Measurements from ENCODE around the gene PAFAH1B1. TPM values are rescaled to one million over a fixed set of nuclear protein-coding genes. Genes with fewer than 3 reads are reported as not detected.

PAFAH1B1 gene
- total and polyA plus RNA-seq, 2 donors (not counting 1 experiment from before 2014, with no cell fraction given), result 41.4 to 170 TPM

- no peak for ATAC-seq (ENCODE audit: low read depth)
- CTCF ChIA-PET, result no interaction called here
- Mint-ChIP-seq H3K4me3 (no peak overlapping the region), H3K4me1 (peaks cover 6% of the 10 kb centered on the region), H3K27me3 (no peaks in the 10 kb centered on the region), H3K27ac (no peak overlapping the region), H3K9me3 (ENCODE audit: insufficient read depth) (no peaks in the 10 kb centered on the region)
- Histone ChIP-seq H3K4me2 (replicated peaks; ENCODE audit: low read depth, low read length, poor library complexity, severe bottlenecking) (no peak overlapping the region), H3K27ac (ENCODE audit: low read length in 2 of 2) (no peak overlapping the region), H3K27me3 (replicated peaks in 1 of 4; ENCODE audit: control extremely low read depth in 1 of 4, control insufficient read depth in 3 of 4, insufficient read depth in 4 of 4, low read length in 3 of 4) (no peaks in the 10 kb centered on the region), H4K20me1 (ENCODE audit: control insufficient read depth, insufficient read depth, low read length, poor library complexity, severe bottlenecking) (no peaks in the 10 kb centered on the region), H3K4me1 (ENCODE audit: control insufficient read depth in 2 of 2, insufficient read depth in 2 of 2, low read length in 2 of 2) (peaks cover 0 to 7% of the 10 kb centered on the region in 2 donors), H3K79me2 (ENCODE audit: control insufficient read depth, insufficient read depth, low read length) (no peaks in the 10 kb centered on the region), H3K9me3 (ENCODE audit: control extremely low read depth in 1 of 3, control insufficient read depth in 2 of 3, insufficient read depth in 1 of 3, low read length in 2 of 3) (no peaks in the 10 kb centered on the region), H3K36me3 (replicated peaks in 1 of 2; ENCODE audit: control extremely low read depth in 1 of 2, control insufficient read depth in 1 of 2, extremely low read depth in 1 of 2, insufficient read depth in 2 of 2, low read length in 1 of 2) (peaks cover 0 to 38% of the 10 kb centered on the region in 2 experiments), H2AFZ (ENCODE audit: insufficient read depth, low read depth, low read length, poor library complexity, severe bottlenecking) (no peak overlapping the region), H3K4me3 (ENCODE audit: control extremely low read depth in 1 of 5, extremely low read depth in 1 of 5, insufficient read depth in 1 of 5, low read depth in 2 of 5, low read length in 4 of 5) (no peak overlapping the region), H3K9ac (ENCODE audit: low read length) (no peak overlapping the region)
- no peak for DNase-seq
- intact Hi-C loops (cut with micrococcal nuclease), result no loop called here
- POLR2A ChIA-PET, result no interaction called here
- no peak for TF ChIP-seq CTCF (IDR thresholded peaks at IDR 0.05)
- TF ChIP-seq EZH2 (IDR thresholded peaks at IDR 0.05; ENCODE audit: borderline replicate concordance, insufficient read depth, low read depth, low read length, poor library complexity, severe bottlenecking), result no peak
- 98% methylated on average over 54 of the region's 62 CpGs for WGBS (ENCODE audit: insufficient coverage)
Observed at GRCh38 chr17:2691069-2691871, 97.8 kb downstream of the PAFAH1B1 start.

GRCh38 chr17:2691965-2692780 is 98.7 kb downstream of the PAFAH1B1 start:
- Histone ChIP-seq H2AFZ (ENCODE audit: insufficient read depth, low read depth, low read length, poor library complexity, severe bottlenecking) (no peak overlapping the region), H3K36me3 (replicated peaks in 1 of 2; ENCODE audit: control extremely low read depth in 1 of 2, control insufficient read depth in 1 of 2, extremely low read depth in 1 of 2, insufficient read depth in 2 of 2, low read length in 1 of 2) (peaks cover 0 to 44% of the 10 kb centered on the region in 2 experiments), H3K4me2 (replicated peaks; ENCODE audit: low read depth, low read length, poor library complexity, severe bottlenecking) (no peak overlapping the region), H3K4me1 (ENCODE audit: control insufficient read depth in 2 of 2, insufficient read depth in 2 of 2, low read length in 2 of 2) (peaks cover 0 to 7% of the 10 kb centered on the region in 2 donors), H3K9me3 (ENCODE audit: control extremely low read depth in 1 of 3, control insufficient read depth in 2 of 3, insufficient read depth in 1 of 3, low read length in 2 of 3) (no peaks in the 10 kb centered on the region), H3K27ac (ENCODE audit: low read length in 2 of 2) (no peak overlapping the region), H3K4me3 (ENCODE audit: control extremely low read depth in 1 of 5, extremely low read depth in 1 of 5, insufficient read depth in 1 of 5, low read depth in 2 of 5, low read length in 4 of 5) (no peak overlapping the region), H3K79me2 (ENCODE audit: control insufficient read depth, insufficient read depth, low read length) (no peaks in the 10 kb centered on the region), H3K9ac (ENCODE audit: low read length) (no peak overlapping the region), H3K27me3 (replicated peaks in 1 of 4; ENCODE audit: control extremely low read depth in 1 of 4, control insufficient read depth in 3 of 4, insufficient read depth in 4 of 4, low read length in 3 of 4) (no peaks in the 10 kb centered on the region), H4K20me1 (ENCODE audit: control insufficient read depth, insufficient read depth, low read length, poor library complexity, severe bottlenecking) (no peaks in the 10 kb centered on the region)
- H3K4me3 Mint-ChIP-seq, result no peak overlapping the region
- ATAC-seq (ENCODE audit: low read depth) (no peak), DNase-seq (no peak)
- ChIA-PET POLR2A (no interaction called here), CTCF (no interaction called here)
- no peak overlapping the region for H3K27ac Mint-ChIP-seq
- no peaks in the 10 kb centered on the region for H3K9me3 Mint-ChIP-seq (ENCODE audit: insufficient read depth)
- no peaks in the 10 kb centered on the region for H3K27me3 Mint-ChIP-seq
- peaks cover 6% of the 10 kb centered on the region for H3K4me1 Mint-ChIP-seq
- 94% methylated on average over 64 of the region's 71 CpGs for WGBS (ENCODE audit: insufficient coverage)
- no peak for TF ChIP-seq EZH2 (IDR thresholded peaks at IDR 0.05; ENCODE audit: borderline replicate concordance, insufficient read depth, low read depth, low read length, poor library complexity, severe bottlenecking)
- TF ChIP-seq CTCF (IDR thresholded peaks at IDR 0.05), result no peak
- intact Hi-C loops (cut with micrococcal nuclease), result no loop called here

Data from B cell (primary cell).